GM21390 (cell line): ENCODE results near the gene RAP1GDS1.
A peak's percentile ranks its signal among the peaks of the same experiment; 100 is the strongest.
"Not testable (repeated sequence)": the region's sequence is repeated elsewhere in the genome, so short reads cannot be mapped to it uniquely, and the experiment has no call there.

Source experiments
- ATAC-seq: cut with Tn5 transposase; IDR thresholded peaks from one replicate; pipeline ENCODE4 v1.9.1; 2021; ENCODE audit not compliant: unreplicated experiment

The RAP1GDS1 gene

DNA sequence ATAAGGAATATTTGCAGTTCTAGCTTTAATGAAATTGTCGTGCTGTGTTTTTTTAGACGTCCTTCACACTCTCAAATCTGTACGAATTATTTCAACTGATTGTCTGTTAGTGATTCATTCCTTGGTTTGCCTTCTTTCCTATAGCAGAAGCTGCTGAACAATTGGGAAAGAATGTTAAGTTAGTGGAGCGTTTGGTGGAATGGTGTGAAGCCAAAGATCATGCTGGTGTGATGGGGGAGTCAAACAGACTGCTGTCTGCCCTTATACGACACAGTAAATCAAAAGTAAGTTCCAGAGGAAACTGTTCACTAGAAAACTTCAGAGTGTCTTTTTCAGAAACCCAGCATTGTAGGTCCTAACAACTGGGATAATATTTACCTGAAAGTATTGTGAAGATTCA lies 159.9 kb downstream of the RAP1GDS1 start:
- ATAC-seq: no peak

DNA sequence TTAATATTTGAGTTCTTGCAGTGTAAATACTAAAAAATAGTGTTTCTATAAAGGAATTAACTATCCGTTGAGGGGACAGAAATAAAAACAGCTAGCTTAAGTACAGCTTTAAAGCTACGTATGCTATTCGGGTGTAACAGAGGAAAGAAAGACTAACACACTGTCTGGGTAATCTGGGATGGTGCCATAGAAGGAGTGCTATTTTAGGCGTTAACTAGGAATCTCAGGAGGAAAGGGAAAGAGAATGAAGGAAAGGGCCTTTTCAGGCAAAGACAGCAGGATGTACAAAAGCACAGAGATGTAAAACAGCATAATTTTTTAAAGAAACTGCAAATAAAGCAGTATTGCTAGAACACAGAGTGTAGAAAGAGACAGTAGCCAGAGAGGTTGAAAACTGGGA lies 161.8 kb downstream of the RAP1GDS1 start:
- ATAC-seq: no peak

DNA sequence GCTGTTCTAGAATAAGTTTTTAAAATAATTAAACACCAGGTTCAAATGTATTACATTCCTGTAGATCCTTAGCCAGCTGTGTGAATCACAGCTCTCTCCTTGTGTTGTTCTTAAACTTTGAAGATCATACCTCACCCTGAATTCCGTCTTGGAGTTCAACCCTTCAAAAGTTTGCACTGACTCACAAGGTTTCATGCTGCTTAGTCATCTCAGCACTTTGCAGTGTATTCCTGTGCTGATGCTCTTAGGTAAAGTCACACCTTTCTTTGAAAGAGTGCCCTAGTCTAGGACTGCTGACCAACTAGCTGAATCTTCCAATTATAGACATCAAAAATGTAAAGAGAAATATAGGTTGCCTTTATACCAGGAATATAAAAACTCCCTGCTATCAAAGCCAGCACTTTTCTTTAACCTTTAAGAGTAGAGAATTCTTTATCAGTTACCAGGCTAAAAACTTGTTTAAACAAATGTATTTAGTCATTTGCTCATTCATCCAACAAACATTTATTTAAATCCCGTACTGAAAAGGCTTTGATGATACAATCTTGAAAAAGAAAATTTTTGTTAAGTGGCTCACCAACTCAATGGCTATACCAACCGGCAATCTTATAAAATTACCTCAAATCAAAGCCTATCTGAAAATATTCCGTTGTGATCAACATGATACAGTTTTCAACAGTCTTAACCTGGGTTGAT lies 169.7 kb downstream of the RAP1GDS1 start:
- ATAC-seq: no peak

DNA sequence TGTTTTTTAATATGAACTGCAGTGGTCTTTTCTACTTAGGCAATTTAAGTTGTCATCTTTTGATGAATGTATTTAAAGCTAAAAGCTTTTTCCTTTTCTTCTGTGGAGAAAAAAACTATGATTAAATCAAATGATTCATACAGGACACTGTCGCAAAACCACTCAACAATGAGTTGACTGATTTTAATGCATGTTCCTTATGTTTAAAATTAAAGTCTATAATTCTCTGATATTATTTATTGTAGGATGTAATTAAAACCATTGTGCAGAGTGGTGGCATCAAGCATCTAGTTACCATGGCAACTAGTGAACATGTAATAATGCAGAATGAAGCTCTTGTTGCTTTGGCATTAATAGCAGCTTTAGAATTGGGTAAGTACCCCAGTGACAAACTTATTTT lies 172.5 kb downstream of the RAP1GDS1 start:
- no peak for ATAC-seq

DNA sequence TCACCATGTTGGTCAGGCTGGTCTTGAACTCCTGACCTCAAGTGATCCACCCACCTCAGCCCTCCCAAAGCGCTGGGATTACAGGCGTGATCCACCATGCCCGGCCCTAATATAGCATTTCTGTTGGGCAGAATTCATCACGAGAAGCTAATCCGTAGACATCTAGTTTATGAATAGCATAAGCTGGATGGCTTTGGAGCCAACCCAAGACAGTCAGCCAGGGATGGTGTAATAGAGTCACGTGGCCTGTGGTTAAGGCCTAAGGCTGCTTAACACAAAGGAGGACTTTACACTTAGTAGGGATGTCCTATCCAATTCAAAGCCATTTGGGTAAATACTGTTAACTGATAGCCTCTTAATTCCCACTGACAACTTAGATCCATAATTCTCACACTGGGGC lies 173.6 kb downstream of the RAP1GDS1 start:
- ATAC-seq: no peak

DNA sequence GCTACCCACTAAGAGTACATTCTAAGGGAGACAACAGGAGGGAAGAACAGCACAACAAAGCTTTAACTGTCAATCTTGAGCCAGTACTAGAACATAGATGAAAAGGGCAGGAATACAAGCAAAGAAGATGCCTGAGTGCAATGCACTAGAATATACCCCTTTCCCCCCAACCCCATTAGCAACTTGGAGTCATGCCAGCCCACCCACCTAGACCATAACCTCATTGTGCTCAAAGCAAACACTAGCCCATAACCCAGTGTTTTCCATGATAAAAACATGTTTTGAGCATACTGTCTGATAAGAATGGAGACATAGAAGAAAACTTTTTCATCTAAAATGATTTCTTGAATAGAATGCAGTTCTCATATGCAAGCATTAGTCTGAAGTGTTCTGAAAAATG lies 183.2 kb downstream of the RAP1GDS1 start:
- no peak for ATAC-seq

DNA sequence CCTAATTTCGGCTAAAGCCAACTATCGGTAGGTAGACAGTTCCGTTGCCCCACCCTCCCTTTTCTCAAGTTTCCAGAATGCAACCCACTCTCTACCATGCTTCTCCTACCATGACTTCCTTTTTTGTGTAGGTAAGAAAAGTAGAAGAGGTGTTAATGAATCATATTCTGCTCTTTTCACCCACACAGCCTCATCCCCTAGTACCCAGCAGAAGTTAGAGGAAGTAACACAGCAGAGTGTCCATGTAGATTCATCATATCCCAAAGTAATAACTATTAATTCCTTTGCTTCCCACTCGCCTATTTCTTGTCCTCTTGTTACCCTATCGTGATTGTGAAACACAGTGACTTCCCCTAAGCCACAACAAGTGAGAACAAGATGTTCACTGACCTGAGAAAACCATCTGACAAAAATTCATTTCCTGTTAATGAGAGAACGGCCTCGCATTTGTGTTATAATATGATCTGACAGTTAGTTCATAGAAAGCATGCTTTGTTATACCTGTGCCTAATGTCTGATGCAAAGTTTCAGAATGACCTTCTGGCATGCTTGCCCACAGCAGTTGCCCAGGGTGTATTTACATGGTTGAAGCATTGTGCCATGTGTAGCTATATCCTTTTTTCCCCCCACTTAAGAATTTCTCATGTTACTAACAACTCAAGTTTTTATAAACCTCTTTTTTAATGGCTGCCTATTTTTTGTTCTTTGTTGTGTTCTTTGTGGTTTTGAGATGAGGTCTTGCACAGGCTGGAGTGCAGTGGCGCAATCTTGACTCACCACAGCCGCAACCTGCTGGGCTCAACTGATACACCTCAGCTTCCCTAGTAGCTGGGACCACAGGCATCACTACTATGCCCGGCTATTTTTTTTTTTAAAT lies 185.6 kb downstream of the RAP1GDS1 start:
- peak; percentile 80 for ATAC-seq

DNA sequence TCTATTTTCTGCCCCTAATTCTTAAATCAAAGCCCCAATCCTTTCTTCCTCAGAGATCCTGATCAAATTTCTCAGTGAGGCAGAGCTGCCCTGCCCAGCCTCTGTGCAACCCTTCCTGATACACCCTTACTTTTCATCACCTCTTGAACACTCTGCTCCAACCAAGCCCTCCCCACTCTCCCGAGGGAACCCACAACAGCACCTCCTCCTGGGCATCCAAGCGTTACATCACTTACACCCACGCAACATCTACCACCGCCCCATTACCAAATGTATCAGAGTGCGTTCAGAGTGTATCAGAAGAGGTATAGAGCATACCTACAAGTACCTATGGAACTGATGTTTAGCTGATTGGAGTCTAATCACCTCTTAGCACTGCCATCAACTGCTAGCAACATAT lies 186.5 kb downstream of the RAP1GDS1 start:
- ATAC-seq: no peak

DNA sequence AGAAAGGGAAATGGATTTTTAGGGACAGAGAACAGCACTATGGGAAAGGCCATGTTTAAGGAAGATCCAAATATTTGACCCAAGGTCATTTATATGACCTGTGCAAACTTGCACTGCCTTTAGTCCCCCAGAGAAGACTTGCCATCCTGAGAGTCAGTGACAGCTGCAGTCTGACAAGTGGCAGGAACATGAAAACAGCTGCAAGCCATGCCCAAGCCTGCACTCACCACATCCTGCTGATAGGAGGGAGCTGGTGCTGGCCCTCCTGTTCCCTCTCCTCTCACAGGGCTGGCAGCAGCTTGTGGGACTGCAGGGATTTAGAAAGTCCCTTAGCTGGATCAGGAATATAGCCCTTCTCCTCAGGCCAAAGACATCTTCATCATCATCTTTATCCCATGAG lies 187.7 kb downstream of the RAP1GDS1 start:
- ATAC-seq: no peak

DNA sequence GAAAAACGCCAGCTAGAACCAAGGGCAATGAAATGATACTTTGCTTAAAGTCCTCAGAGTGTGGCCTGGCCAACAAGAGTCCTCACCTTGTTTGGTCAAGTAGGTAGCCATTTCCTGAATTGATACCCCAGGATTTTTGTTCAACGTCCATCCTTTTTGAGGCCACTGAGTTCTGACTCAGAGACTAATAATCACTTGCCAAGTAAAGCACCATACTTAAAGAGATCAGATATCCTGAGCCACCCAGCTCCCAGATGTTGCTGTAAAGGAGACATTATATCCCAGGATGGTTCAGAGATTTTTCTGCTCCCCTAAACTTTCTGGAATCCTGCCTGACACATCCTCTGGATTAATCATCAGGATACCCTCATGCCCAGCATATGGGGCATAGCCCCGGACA lies 190.9 kb downstream of the RAP1GDS1 start:
- no peak for ATAC-seq

DNA sequence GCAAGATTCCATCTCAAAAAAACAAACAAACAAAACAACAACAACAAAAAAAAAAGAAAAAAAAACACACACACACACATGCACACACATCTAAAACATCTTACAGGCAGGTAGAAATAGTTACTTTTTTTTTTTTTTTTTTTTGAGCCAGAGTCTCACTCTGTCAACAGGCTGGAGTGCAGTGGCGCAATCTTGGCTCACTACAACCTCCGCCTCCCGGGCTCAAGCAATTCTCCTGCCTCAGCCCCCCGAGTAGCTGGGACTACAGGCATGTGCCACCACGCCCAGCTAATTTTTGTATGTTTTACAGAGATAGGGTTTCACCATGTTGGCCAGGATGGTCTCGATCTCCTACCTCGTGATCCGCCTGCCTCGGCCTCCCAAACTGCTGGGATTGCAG lies 196.2 kb downstream of the RAP1GDS1 start:
- not testable (repeated sequence) for ATAC-seq

DNA sequence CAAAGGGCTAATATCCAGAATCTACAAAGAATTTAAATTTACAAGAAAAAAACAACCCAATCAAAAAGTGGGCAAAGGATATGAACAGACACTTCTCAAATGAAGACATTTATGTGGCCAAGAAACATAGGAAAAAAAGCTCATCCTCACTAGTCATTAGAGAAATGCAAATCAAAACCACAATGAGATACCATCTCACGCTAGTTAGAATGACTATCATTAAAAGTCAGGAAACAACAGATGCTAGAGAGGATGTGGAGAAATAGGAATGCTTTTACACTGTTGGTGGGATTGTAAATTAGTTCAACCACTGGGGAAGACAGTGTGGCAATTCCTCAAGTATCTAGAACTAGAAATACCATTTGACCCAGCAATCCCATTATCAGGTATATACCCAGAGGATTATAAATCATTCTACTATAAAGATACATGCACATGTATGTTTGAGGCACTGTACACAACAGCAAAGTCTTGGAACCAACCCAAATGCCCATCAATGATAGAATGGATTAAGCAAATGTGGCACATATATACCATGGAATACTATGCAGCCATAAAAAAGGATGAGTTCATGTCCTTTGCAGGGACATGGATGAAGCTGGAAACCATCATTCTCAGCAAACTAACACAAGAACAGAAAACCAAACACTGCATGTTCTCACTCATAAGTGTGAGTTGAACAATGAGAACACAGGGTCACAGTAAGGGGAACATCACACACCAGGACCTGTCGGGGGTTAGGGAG lies 200.1 kb downstream of the RAP1GDS1 start:
- not testable (repeated sequence) for ATAC-seq

DNA sequence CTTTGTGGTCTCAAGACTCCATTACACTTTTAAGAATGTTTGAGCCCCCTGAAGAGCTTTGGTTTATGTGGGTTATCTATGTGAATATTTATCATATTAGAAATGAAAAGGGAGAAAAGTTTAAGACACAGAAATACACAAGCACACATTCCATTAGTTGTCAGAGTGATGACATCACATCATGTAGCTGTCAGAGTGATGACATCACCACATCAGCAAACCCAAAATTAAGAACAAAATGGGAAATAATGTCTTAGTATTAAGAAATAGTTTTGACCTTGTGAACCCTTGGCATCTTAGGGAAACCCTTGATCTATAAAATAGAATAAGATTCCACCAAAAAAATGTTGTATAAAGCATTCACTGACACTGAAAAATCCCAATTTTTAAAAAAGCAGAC lies 201.3 kb downstream of the RAP1GDS1 start:
- no peak for ATAC-seq

DNA sequence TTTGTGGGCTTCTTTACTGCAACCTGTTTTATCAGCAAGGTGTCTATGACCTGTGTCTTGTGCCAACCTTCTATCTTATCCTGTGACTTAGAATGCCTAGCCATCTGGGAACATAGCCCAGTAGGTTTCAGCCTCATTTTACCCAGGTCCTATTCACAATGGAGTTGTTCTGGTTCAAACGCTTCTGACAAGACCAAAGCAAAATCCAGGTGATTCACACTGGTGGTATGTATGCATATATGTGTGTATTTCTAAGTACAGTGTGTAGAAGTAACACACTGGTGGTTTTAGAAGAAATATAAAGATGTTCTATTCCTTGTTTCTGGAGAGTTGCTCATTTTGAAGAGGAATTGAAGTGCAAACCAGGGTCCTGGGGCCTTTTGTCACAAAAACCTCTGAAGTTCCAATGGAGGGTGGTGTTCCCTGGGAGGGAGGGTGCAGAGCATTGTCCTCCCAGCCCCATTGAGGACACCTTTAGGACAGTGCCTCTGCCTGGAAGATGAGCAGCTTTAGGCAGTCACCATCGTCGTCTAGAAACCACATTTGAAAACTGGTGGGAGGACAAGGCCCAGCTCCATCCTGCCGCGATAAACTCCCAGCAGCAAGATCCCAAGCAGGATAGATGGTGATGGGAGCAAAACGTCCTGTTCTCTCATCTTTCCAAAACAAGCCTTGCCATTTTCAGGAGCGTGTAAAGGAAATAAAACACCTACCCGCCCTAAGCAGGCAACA lies 205.8 kb downstream of the RAP1GDS1 start:
- ATAC-seq: no peak

DNA sequence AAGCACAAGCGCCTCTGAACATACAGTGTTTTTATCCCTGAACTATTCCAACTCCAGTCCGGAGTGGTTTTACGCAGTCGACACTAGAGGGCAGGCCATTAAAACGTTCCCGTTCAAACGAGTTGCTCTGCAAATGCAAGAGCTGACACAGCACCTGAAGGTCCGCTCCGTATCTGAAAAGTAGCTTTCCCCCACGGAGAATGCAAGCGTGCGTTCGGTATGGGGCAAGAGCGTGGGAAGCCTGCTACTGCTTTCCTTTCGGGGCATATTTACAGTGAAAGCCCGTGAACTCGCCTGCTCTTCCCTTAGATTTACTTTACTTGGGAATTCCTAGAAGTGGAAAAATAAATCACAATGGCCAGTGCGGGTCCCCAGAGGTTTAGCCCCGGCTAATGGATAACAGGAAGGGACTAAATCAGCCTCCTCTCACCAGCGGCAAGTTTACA lies 206.5 kb downstream of the RAP1GDS1 start:
- ATAC-seq: peak; percentile 97

DNA sequence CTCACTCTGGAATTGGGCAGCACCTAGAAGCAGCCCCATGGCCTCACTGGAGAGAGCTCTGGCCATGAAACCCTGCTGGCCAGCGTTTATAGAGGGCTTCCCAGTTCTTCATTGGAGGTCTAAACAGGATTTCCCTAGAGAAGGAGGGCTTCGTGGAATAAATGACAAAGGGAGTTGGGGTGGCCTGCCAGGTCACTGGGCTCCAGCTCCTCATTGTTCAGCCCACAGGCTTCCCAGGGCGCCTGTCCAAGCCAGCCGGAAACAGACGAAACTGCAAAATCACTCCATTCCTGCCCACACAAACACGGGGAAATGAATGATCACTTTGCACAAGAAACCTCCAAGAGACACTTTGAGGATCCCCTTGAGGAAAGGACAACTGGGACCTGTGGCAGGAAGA lies 207.5 kb downstream of the RAP1GDS1 start:
- ATAC-seq: no peak

DNA sequence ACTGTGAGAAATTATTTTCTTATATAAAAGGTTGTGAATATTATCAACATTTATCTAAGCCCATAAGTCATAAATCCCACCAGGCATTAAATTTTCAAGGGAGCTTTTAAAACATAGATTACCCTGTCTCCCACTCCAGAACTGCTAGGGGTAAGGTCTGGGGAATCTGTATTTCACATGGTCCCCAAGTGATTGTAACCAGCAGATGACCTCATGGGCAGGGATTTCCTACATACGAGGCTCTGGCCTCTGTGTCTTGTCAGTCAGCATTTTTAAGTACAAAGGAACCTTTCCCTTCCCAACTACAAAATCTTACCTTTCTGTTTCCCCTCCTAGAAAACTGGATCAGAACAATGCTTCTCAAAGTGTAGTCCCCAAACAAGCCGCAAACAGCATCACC lies 208.6 kb downstream of the RAP1GDS1 start:
- no peak for ATAC-seq

DNA sequence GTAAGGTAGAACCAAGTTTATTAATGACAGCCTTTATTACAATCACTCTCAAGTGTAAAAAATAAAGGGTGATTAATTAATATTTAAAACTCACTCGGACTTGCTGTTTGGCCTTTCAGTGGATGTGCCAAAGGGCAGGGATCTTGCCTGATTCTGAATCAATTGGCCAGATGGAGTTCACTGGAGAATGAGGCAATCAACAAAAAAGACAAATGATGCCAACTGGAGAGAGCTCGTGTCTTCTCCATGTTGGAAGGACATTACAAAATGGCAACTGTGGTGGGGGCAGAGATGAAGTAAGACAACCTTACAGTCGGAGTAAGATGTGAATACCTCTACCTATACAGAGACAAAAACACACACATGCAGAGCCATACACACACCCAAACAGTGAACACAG lies 209.2 kb downstream of the RAP1GDS1 start:
- no peak for ATAC-seq

DNA sequence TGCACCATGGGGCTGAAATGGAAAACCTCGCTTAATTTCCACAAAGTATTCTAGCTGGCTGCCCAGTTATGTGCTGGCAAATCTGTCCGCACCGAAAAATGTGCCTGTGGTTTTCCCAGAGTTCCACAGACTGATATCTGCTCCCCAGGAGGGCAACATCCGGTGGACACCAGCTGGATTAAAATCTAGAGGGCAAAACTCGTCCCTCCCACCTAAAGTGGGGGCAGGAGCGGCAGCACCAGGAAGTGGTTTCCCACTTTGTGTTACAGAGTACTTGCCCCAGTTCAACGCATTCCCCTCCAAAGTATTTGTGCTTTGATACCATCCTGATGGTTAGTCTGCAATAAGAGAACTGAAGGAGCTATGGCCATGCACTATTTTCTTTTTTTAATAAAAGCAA lies 209.6 kb downstream of the RAP1GDS1 start:
- no peak for ATAC-seq

DNA sequence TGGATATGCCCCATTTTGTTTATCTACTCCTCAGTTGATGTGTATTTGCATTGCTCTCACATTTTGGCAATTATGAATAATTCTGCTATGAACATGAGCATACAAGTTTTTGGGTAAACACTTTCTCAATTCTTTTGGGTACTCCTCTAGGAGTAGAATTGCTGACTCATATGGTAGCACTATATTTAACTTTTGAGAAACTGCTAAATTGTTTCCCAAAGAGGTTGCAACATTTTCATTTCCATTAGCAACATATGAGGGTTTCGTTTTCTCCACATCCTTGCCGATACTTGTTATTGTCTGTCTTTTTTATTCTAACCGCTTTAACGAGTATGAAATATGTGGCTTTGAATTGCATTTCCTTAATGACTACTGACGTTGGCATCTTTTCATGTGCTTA lies 211.9 kb downstream of the RAP1GDS1 start:
- ATAC-seq: no peak

DNA sequence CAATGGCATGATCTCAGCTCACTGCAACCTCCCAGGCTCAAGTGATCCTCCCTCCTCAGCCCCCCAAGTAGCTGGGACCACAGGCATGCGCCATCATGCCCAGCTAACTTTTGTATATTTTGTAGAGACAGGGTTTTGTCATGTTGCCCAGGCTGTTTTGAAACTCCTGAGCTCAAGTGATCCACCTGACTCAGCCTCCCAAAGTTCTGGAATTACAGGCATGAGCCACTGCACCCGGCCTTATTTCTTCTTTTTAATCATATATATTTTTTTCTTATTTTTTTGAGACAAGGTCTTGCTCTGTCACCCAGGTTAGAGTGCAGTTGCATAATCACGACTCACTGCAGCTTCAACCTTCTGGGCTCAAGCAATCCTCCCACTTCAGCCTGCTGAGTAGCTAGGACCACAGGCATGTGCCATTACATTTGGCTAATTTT lies 213.2 kb downstream of the RAP1GDS1 start:
- no peak for ATAC-seq
